ENCODE data around the gene SPATA32. TPM values are rescaled to one million over a fixed set of nuclear protein-coding genes. Genes with fewer than 3 reads are reported as not detected.

Gene SPATA32
- total RNA-seq, 2 donors from 2014 or later = not detected

DNA sequence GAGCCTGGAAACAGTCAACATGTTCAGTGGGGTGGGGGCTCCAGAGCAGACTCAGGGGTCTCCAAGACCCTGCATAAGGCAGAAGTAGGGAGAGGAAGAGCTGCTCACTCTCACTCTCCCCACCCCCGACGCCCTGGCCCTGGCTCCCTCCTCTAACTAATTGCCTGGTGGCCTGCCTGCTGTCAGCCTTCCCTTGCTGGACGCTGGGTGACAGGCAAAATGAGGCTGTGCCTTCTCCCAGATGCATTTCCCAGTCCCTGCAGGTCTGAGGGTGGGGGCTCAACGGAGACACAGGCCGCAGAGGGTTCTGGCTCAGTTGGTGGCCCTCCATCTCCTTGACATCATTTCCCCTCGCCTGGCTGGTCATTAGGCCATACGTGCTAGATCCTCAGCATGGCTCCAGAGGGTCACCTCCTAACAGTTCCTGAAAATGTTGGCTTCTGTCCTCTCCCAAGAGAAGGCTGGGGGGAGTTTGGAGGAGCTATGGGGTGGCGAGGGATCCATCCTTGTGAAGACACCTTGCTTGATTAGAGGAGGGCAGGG lies 38.8 kb downstream of the SPATA32 start:
- H3K36me3 ChIP-seq = no peaks in the 10 kb centered on the region
- peaks cover 18% of the 10 kb centered on the region for H3K27me3 ChIP-seq
- H3K4me1 ChIP-seq = peaks cover 3% of the 10 kb centered on the region
- peak overlapping the region; percentile 84 for H3K27ac ChIP-seq
- no peak for TF ChIP-seq CTCF (IDR thresholded peaks at IDR 0.05)
- peak overlapping the region; percentile 42 for H3K4me3 ChIP-seq
- peak overlapping the region; percentile 76 for H3K9ac ChIP-seq (ENCODE audit: low read depth in 2 of 2, low read length in 2 of 2)
- H3K9me3 ChIP-seq = no peaks in the 10 kb centered on the region
- DNase-seq = peak; percentile 41
- intact Hi-C loops (cut with DNase I) = no loop called here

DNA sequence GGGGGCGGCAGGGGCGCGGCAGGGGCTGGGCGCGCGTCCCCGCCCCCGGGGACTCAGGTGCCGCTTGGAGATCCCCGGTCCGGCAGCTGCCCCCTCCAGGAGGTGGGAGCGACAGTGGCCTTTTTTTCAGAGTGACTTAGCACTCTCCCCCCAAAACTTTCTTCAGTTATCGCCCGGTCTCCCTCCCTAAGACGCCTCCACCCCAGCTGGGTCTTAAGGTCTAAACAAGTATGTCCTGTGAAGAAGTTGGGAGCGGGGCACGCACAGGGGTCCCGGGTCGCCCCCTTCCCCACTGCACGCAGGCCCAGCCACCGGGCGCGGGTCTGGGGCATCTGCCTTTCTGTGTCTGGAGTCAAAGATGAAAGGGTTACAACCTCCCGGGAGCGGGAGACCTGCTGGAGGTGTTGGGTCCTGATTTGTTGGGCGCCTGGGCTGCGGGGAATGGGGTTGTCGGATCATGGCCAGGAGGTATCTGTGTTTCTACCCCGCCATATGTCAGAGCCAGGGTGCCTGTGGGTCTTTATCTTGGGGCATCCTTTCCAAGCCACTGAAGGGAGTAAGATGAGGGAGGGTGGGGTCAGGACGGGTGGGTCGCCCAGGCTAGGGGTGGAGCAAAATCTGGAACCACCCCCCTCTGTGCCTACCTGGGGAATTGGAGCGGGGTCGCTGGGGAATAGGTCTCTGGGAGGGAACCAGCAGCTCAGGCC lies 39.5 kb downstream of the SPATA32 start:
- Histone ChIP-seq H3K27me3 (peaks cover 18% of the 10 kb centered on the region), H3K4me3 (peak overlapping the region; percentile 42), H3K4me1 (no peaks in the 10 kb centered on the region), H3K9ac (ENCODE audit: low read depth in 2 of 2, low read length in 2 of 2) (peak overlapping the region; percentile 76), H3K36me3 (no peaks in the 10 kb centered on the region), H3K9me3 (no peaks in the 10 kb centered on the region), H3K27ac (peak overlapping the region; percentile 84)
- intact Hi-C loops (cut with DNase I) = no loop called here
- peak; percentile 24 for DNase-seq
- TF ChIP-seq CTCF (IDR thresholded peaks at IDR 0.05) = no peak

GRCh38 chr17:45222014-45222288 lies 39.9 kb downstream of the SPATA32 start:
- no peaks in the 10 kb centered on the region for H3K4me1 ChIP-seq
- intact Hi-C loops (cut with DNase I) = no loop called here
- peaks cover 18% of the 10 kb centered on the region for H3K27me3 ChIP-seq
- DNase-seq = no peak
- H3K9ac ChIP-seq (ENCODE audit: low read depth in 2 of 2, low read length in 2 of 2) = peak overlapping the region in 1 of 2 donors; percentile 76
- TF ChIP-seq CTCF (IDR thresholded peaks at IDR 0.05) = no peak
- no peaks in the 10 kb centered on the region for H3K9me3 ChIP-seq
- peak overlapping the region; percentile 84 for H3K27ac ChIP-seq
- H3K36me3 ChIP-seq = no peaks in the 10 kb centered on the region
- peak overlapping the region; percentile 42 for H3K4me3 ChIP-seq

DNA sequence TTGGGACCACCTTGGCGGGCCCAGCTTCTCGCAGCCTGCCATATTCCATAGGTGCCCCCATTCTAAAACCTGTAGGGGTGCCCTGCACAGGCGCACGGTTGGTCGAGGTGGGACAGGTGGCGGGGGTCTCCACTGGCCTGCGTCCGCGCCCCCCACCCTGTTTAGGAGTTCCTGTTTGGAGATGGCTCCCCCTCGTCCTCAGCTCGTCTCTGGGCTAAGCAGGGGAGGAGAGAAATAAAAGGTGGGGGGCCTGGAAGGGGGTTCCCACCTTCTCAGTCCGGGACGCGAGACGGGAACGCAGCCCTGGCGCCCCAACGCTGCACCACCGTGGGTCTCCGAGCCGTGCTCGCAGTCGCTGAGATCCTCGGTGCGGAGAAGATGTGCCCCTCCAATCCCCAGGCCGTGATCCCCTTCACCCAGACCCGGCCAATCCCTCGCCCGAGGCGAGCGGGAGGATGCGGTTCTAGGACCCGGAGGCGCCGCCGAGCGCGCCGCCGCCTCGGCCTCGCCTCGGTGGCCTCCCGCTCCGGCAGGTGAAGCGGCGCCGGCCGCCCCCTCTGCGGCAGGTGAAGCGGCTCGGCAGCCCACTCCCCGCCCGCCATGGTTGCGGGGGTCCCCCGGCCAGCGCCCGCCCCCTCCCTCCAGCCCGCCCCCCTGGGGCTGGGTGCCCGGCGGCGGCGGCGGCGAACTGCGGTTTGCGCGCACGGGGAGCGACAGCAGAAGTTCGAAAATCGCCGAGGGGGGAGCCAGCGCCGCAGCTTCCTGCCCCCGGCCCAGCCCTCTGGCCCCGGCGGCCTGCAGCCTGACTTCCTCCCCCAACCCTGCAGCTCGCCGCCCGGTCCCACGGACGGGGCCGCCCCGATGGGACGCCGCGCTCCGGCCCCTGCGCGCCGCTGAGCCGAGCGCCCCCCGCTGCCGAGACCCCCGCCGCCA lies 40.5 kb downstream of the SPATA32 start, which contains the start of gene FMNL1:
Gene FMNL1 (plus strand): TSS at position 805 of the 933 bp plus-strand sequence. CDS start 240 bp downstream, outside the sequence.
- no peaks in the 10 kb centered on the region for H3K4me1 ChIP-seq
- peak within 1 kb of the TSS; percentile 76 for H3K9ac ChIP-seq (ENCODE audit: low read depth in 2 of 2, low read length in 2 of 2)
- peak within 1 kb of the TSS; percentile 42 for H3K4me3 ChIP-seq
- peak within 1 kb of the TSS; percentile 84 for H3K27ac ChIP-seq
- no peaks in the 10 kb centered on the region for H3K9me3 ChIP-seq
- H3K27me3 ChIP-seq = peaks cover 18% of the 10 kb centered on the region
- no peak for TF ChIP-seq CTCF (IDR thresholded peaks at IDR 0.05)
- no peaks in the 10 kb centered on the region for H3K36me3 ChIP-seq
- peak; percentile 47 for DNase-seq
- intact Hi-C loops (cut with DNase I) = loop anchor here (2.0 kb wide), 1 partner anchor 163 kb away; no protein-coding TSS in a partner anchor

- no peak overlapping the region for H3K27ac ChIP-seq
- H3K4me1 ChIP-seq = no peaks in the 10 kb centered on the region
- peaks cover 18% of the 10 kb centered on the region for H3K27me3 ChIP-seq
- H3K4me3 ChIP-seq = no peak overlapping the region
- H3K36me3 ChIP-seq = no peaks in the 10 kb centered on the region
- H3K9me3 ChIP-seq = no peaks in the 10 kb centered on the region
- intact Hi-C loops (cut with DNase I) = loop anchor here (2.0 kb wide), 1 partner anchor 165 kb away; no protein-coding TSS in a partner anchor
- DNase-seq = no peak
- H3K9ac ChIP-seq (ENCODE audit: low read depth in 2 of 2, low read length in 2 of 2) = no peak overlapping the region
- TF ChIP-seq CTCF (IDR thresholded peaks at IDR 0.05) = no peak
These were observed 41.8 kb downstream of the SPATA32 start for GRCh38 chr17:45220079-45220478.
